Activated CD4-positive, alpha-beta T cell treated with anti-CD3 and anti-CD28 coated beads for 4 hours (primary cell): ENCODE data around the gene PJA1.

Experiments used
- DNase-seq, 2 donors: peaks; one replicate each; pipeline ENCODE4 v3.0.0-alpha.2; 2020

The PJA1 gene

GRCh38 chrX:69163936-69164741 lies 1.1 kb downstream of the PJA1 start:
- DNase-seq, result peak; percentile 55 to 58

GRCh38 chrX:69162361-69162865 lies 2.8 kb downstream of the PJA1 start:
- DNase-seq, result no peak

- no peak for DNase-seq
These were observed 3.4 kb downstream of the PJA1 start for GRCh38 chrX:69161786-69162349.

GRCh38 chrX:69161371-69161770 lies 3.9 kb downstream of the PJA1 start:
- no peak for DNase-seq

GRCh38 chrX:69158166-69158980 lies 6.9 kb downstream of the PJA1 start:
- peak; percentile 12 to 18 for DNase-seq

GRCh38 chrX:69156638-69157037 lies 8.6 kb downstream of the PJA1 start:
- no peak for DNase-seq

- DNase-seq, result no peak
These were observed 9.3 kb downstream of the PJA1 start for GRCh38 chrX:69155786-69156520.

GRCh38 chrX:69154051-69154450 lies 11.2 kb downstream of the PJA1 start:
- no peak for DNase-seq

GRCh38 chrX:69153060-69153730 lies 12.1 kb downstream of the PJA1 start:
- DNase-seq, result no peak

- DNase-seq, result no peak
These were observed 12.8 kb downstream of the PJA1 start for GRCh38 chrX:69152417-69152841.

- DNase-seq, result no peak
These were observed 13.4 kb downstream of the PJA1 start for GRCh38 chrX:69151866-69152284.

GRCh38 chrX:69150281-69150960 lies 14.8 kb downstream of the PJA1 start:
- DNase-seq, result no peak

- no peak for DNase-seq
These were observed 15.6 kb downstream of the PJA1 start for GRCh38 chrX:69149466-69150280.

GRCh38 chrX:69148946-69149345 lies 16.3 kb downstream of the PJA1 start:
- no peak for DNase-seq

GRCh38 chrX:69146739-69147138 lies 18.5 kb downstream of the PJA1 start:
- no peak for DNase-seq

GRCh38 chrX:69145714-69146113 lies 19.5 kb downstream of the PJA1 start:
- DNase-seq, result no peak

- no peak for DNase-seq
These were observed 20.2 kb downstream of the PJA1 start for GRCh38 chrX:69144838-69145680.

GRCh38 chrX:69143530-69143929 lies 21.7 kb downstream of the PJA1 start:
- no peak for DNase-seq

GRCh38 chrX:69142788-69143469 lies 22.3 kb downstream of the PJA1 start:
- DNase-seq, result no peak
